ENCODE results near the gene SUPT6H.

SUPT6H gene

DNA sequence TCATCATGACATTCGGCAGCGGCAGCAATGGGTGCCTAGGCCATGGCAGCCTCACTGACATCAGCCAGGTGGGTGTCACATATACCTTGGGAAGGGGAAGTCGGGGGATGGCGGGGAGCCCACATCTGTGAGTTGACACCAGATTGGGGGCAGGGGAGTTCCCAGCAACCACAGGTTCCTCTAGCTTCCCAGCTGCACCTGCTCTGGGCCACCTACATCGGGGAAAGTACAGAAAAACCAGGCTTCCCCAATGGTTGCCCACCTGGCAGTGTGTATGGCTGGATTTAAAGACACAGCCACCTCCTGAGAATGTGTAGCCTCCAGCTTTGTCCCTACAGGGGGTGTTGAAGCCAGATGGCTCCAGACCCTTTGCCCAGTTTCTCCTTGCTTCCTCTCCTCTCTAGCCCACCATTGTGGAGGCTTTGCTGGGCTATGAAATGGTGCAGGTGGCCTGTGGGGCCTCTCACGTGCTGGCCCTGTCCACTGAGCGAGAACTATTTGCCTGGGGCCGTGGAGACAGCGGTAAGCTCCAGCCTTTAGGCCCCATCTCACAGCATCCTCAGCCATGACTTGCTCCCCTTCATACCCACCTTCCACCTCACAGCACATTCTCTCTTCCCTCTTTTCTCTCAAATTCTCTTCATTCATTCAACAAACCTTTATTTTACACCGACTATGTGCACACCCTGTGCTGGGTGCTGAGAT lies 76.8 kb downstream of the SUPT6H start:
- DNase-seq, result no peak

DNA sequence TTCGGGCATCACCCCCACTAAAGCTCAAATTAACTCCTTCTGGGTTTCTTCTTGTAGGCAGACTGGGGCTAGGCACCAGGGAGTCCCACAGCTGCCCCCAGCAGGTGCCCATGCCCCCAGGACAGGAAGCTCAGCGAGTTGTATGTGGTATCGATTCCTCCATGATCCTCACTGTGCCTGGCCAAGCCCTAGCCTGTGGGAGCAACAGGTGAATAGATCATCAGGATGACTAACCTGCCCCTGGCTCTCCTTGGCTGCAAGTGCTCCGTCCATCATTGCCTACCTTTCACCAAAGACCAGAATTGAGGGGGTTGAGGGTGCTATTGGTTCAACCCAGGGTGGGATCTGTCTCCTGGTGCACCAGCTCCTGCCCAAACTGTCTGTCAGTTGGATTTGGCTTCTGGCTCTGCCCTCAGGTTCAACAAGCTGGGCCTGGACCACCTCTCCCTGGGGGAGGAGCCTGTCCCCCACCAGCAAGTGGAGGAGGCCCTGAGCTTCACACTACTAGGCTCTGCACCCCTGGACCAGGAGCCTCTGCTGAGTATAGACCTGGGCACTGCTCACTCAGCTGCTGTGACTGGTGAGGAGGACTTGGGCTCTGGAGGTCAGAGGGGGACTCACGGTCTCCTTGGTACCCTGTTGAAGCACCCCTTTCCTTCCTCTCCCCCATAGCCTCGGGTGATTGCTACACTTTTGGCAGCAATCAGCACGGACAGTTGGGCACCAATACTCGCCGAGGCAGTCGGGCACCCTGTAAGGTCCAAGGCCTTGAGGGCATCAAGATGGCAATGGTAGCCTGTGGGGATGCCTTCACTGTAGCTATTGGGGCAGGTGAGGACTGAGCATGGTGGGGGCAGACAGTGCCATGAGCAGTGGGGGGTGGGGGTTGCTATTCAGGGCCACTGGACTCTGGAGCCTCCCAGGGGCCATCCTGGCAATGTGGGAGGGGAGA lies 78.7 kb downstream of the SUPT6H start:
- DNase-seq, result no peak

DNA sequence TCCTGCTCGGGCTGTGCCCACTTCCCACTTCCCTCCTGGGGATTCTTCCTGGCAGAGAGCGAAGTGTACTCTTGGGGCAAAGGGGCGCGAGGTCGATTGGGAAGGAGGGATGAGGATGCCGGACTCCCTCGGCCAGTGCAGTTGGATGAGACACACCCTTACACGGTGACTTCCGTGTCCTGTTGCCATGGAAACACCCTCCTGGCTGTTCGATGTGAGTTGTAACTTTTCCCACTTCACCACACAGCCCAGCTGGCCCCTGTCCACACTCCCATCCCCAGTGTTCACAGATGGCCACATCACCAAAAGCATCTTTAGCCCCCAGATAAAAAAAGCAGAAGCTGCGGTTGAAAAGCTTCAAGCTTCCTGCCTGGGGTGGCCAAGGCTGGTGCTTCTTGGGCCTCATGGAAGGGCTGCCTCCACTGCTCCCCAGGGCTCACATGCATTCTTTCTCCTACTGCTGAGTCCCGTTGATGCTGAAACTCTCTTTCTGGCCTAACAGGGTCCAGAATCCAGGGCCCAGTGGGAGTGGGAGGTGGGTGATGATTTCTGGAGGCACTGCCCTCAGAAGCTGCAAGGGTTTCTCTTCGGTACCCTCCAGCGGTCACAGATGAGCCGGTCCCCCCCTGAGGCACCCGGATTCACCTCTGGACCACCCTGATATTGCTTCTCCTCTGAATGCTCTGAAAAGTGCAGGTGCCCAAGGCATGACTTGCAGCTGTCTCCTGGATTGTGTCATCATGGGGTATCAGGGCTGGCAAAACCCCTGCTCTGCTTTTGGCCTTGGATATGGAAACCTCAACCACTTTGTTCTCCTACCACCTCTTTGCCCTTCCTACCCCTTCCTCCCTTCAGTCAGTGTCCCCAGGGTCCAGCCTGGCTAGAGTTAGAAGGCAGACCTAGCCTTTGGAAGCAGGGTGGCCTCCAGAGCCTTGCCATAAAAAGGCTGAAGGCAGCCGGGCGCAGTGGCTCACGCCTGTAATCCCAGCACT lies 79.6 kb downstream of the SUPT6H start:
- no peak for DNase-seq

DNA sequence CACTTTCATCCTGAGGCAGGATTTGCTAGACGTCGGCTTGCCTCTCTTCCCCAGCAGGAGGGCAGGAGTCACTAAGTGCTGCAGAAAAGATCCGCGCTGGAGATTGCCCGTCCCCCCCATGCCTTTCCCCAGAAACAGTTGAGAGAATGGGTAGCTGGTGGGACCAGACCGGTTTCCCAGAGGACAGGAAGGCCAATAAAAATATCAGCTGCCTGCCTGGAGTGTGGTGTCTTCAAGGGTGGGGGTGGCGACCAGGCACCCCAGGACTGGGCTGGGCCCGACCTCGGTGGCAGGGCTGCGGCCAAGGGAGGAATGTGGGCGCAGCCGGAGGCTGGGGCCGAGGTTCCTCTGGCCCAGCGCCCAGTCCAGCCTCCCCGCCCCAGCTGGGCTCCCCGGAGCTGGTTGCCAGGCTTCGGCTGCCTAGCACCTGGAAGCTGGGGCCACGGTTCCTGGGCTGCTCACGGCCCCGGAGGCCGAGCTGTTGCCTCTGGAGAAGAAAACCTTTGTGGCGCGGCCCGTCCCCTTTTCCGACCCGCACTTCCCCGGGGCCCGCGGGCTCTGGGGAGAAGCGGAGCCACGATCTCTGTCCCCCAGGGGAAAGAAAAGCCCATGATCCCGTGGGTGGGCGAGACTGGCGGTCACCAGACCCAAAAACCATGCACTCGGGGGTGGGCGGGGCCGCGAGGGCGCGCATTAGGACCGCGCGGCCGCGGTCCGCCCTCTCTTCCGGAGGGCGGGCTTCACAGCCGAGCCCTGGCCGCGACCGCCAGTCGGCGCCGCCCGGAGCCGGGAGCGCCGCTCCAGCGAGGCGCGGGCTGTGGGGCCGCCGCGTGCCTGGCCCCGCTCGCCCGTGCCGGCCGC lies 81.5 kb downstream of the SUPT6H start, which contains the start of gene TRAF4:
Gene TRAF4 (plus strand): TSS at position 769 of the 861 bp plus-strand sequence. CDS start 102 bp downstream, outside the sequence.
- DNase-seq, result peak; percentile 30 to 68 (median 43)

DNA sequence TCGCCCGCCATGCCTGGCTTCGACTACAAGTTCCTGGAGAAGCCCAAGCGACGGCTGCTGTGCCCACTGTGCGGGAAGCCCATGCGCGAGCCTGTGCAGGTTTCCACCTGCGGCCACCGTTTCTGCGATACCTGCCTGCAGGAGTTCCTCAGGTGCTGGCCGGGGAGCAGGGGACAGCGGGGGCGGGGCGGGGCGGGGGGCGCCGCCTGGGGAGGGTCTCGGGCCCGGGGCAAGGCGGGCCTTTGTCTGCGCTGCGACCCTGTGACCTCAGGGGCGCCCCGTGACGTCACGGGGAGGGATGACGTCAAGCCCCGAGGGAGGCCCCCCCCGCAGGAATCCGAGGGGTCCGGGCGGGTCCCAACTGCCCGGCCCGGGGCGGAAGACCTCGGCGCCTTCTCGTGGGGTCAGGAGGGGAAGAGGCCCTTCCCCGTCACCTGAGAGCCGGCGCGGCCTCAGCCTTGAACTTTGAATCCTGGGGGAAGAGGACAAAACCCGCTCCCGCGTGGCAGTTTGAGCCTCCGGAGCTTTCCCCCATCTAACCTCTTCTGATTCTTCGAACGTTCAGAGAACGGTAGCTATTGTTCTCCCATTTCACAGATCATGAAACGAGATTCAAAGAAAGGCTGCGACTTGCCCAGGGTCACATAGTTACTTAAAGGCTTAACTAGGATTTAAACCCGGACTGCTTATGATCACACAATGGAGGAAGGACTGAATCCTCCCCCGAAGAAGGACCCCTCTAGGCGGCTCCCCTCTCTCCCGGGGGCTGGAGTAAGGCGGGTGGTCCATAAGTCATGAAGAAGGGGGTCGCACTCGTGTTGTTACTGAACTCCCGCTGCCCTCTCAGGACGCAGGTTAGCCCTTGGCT lies 82.3 kb downstream of the SUPT6H start:
- DNase-seq, result peak in 2 of 4 experiments; percentile 44 to 53

DNA sequence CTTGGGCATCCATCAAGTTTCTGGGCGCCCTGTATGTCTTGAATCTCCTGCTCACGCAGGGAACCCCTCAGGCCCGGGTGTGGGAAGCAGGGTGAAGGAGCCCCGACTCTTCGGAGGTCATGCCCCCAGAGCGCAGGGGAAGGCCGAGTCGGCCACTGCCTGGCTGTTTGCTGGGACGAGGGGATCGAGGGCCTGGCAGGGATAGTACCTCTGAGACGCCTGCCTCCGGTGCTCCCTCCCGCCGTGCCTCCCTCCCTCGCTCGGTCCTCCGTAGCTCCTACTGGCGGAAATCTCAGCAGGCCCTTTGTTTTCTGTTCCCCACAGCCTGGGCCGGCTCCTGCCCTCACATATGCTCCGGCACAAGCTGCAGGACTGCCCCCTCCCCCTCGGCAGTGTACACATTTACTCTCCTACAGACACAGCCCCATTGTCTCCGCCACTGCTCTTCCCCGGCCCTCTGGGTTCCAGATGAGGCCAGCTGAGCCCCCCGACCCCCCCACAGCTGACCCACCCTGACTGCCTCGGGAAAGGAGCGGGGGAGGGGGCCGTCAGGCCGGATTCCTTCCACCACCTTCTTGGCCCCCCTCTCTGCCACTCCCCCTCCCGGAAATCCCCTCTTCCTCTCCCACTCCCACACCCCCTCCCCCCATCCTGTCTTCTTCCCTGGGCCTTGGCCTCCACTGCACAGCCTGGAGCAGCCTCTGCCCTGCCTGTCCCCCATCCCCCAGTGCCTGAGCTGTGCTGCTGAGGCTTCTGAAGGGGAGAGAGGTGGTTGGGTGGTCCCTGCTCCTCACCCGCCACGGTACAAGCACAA lies 83.2 kb downstream of the SUPT6H start:
- peak in 1 of 4 experiments; percentile 28 for DNase-seq

DNA sequence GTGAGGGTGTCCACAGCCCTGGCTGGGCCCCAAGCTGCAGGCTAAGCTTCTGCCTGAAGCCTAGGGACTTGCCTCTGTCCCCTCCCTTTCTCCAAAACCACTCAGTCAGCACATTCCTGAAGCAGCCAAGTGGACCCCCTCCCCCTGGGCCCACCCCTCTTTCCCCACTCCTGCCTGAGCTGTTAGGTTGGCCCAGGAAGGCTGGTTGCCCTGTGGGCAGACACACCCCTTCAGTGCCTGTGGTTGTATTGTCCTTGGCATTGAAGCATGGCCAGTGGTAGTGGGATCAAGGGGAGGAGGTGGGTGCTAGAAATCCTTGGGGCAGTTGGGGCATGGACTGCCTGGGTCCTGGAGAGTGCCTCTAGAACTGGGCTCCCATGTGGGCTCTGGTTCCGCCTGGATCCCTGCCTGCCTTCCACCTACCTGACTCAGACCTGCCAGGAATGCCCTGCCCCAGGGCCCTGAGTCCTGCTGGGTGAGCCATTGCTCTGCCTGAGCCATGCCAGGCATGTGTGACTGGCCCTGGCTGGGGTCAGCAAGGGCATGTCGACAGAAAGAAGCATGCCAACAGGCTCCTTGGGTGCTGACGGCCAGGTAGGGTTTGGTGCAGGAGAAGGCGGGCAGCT lies 83.9 kb downstream of the SUPT6H start:
- no peak for DNase-seq

DNA sequence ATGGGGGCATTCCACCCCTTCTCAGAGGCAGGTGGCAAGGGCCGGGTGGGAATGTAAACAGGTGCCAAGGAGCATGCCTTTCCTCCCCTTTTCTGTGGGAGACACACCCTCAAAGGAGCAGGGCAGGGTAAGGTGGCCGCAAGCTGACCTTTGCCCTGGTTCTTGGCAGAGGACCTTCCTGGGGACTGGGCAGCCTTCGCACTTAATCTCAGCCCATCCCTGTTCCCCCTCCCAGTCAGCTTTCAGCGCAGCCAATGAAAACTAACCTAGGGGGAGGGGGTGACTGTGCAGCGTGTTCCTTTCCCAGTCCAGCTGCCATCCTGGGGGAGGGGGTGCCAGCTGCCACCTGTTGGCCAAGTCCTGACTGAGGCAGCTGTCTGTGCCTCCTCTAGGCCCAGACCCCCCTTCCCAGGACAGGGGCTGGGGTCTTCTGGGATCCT lies 84.6 kb downstream of the SUPT6H start:
- DNase-seq, result no peak

DNA sequence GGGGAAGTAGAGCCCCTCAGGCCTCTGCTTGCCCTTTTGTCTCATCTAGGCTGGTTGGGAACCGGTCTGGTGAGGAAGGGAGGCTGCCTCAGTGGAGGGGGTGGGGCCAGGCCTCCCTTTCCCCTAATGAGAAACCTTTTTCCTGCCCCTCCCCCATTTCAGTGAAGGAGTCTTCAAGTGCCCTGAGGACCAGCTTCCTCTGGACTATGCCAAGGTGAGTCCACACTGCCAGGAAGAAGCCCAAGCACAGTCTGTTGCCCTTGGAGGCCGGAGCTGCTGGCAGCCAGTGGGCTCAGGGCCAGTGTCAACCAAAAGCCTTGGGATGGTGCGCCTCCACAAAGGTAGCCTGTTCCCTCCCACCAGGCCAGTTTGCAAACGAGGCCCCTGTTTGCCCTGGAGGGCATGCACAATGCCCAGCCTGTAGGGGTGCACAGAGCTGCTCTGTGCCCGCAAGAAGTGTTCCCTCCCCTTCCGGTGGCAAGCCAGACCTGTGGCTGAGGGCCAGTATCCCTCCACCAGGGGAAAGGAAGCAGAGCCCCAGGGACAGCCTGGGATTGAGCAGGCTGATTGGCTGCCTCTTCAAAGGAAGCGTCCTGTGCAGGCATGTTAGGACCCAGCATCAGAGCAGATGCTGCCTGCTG lies 85.2 kb downstream of the SUPT6H start:
- no peak for DNase-seq

DNA sequence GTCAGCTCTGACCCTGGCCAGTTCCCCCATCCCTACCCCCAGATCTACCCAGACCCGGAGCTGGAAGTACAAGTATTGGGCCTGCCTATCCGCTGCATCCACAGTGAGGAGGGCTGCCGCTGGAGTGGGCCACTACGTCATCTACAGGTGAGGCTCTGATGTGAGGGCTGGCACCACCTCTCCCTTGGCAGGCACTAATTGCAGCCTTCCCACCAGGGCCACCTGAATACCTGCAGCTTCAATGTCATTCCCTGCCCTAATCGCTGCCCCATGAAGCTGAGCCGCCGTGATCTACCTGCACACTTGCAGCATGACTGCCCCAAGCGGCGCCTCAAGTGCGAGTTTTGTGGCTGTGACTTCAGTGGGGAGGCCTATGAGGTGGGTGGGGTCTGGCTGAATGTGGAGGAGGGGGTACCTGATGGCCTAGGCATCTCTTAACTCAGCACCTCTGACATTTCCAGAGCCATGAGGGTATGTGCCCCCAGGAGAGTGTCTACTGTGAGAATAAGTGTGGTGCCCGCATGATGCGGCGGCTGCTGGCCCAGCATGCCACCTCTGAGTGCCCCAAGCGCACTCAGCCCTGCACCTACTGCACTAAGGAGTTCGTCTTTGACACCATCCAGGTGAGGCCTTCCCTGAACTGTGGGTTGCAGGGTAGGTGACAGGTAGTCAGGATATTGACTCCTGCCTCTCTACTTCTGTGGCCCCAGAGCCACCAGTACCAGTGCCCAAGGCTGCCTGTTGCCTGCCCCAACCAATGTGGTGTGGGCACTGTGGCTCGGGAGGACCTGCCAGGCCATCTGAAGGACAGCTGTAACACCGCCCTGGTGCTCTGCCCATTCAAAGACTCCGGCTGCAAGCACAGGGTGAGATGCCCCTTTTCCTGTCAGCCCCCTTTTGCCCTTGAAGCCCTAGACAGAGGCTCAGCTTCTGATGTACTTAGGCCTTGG lies 86.1 kb downstream of the SUPT6H start:
- DNase-seq, result no peak

DNA sequence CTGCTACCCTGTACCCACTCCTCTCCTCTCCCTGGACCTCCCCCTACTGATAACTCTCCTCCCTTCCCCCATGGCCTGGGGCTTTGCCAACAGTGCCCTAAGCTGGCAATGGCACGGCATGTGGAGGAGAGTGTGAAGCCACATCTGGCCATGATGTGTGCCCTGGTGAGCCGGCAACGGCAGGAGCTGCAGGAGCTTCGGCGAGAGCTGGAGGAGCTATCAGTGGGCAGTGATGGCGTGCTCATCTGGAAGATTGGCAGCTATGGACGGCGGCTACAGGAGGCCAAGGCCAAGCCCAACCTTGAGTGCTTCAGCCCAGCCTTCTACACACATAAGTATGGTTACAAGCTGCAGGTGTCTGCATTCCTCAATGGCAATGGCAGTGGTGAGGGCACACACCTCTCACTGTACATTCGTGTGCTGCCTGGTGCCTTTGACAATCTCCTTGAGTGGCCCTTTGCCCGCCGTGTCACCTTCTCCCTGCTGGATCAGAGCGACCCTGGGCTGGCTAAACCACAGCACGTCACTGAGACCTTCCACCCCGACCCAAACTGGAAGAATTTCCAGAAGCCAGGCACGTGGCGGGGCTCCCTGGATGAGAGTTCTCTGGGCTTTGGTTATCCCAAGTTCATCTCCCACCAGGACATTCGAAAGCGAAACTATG lies 87.0 kb downstream of the SUPT6H start:
- no peak for DNase-seq

DNA sequence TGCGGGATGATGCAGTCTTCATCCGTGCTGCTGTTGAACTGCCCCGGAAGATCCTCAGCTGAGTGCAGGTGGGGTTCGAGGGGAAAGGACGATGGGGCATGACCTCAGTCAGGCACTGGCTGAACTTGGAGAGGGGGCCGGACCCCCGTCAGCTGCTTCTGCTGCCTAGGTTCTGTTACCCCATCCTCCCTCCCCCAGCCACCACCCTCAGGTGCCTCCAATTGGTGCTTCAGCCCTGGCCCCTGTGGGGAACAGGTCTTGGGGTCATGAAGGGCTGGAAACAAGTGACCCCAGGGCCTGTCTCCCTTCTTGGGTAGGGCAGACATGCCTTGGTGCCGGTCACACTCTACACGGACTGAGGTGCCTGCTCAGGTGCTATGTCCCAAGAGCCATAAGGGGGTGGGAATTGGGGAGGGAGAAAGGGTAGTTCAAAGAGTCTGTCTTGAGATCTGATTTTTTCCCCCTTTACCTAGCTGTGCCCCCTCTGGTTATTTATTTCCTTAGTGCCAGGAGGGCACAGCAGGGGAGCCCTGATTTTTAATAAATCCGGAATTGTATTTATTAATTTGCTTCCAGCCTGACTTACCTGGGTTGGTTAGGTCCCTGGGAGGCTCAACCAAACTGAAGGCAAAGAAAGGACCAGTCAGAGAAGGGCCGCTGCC lies 87.6 kb downstream of the SUPT6H start:
- DNase-seq, result no peak

DNA sequence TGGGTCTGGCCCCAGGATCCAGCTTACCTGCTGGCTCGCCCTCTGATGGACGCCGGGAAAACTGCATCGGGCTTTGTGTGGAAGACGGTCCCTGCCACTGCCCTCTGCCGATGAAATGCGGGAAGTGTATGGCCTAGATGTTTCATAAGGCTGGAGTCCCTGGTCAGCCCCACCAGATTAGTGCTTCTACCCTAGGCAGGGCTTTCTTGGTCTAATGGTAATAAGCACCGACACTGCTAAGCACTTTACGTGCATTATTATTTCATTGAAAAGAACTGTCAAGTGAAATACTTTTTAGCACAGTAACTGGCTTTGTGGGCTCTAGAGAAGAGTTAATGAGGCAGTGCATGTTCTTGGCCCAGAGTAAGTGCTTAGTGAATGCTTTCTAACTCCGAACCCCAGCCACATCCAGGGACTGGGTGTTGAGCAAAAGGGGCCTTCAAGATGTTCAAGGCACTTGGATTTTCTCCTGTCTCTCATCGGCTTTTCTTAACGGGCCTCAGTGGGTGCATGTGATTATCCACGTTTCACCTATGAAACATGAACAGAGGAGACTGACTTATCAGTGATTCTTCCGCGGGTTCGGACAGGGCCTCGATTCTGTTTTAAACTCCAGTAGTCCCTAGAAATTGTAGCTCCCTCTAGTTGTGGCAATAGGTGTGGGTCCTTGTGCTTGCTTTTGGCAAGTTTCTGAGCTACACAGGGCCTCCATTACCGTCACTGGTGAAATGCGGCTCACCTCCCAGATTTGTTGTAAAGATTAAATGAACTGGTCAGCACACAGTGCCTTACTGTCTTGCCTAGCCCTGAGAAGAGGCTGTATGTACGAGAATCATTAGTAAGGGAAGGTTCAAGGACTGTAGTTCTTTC lies 88.4 kb downstream of the SUPT6H start:
- DNase-seq, result peak; percentile 52 to 82 (median 76)

DNA sequence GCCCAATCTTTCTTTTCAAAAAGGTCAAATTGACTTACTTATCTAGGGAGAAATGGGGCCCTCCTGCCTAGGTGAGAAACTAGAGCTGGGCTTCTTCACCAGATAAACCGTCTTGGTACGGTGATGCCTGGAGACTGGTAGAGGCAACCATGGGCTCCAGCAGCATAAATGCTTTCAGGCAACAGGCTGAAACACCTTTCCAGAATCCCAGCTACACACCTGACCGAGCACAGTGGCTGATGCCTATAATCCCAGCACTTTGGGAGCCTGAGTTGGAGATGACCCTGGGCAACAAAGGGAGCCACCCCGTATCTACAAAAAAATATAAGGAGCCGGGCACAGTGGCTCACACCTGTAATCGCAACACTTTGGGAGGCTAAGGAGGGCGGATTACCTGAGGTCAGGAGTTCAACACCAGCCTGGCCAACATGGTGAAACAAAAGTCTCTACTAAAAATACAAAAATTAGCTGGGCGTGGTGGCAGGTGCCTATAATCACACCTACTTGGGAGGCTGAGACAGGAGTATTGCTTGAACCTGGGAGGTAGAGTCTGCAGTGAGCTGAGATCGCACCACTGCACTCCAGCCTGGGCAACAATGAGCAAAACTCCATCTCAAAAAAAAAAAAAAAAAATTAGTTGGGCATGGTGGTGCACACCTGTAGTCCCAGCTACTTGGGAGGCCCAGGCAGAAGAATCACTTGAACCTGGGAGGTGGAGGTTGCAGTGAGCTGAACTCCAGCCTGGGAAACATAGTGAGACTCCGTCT lies 89.8 kb downstream of the SUPT6H start:
- DNase-seq, result no peak

Measured in activated naive CD4-positive, alpha-beta T cell (primary cell).